HG03342 (cell line): ENCODE results near the gene GRIPAP1.

Experiments used
- ATAC-seq: cut with Tn5 transposase; IDR thresholded peaks from one replicate; pipeline ENCODE4 v1.9.1; 2021; ENCODE audit warnings: mild to moderate bottlenecking, moderate library complexity; ENCODE audit not compliant: unreplicated experiment

GRIPAP1 gene

GRCh38 chrX:48927736-48928382 is 74.2 kb downstream of the GRIPAP1 start:
- no peak for ATAC-seq

- ATAC-seq = no peak
Observed at GRCh38 chrX:48927123-48927522, 74.9 kb downstream of the GRIPAP1 start.

DNA sequence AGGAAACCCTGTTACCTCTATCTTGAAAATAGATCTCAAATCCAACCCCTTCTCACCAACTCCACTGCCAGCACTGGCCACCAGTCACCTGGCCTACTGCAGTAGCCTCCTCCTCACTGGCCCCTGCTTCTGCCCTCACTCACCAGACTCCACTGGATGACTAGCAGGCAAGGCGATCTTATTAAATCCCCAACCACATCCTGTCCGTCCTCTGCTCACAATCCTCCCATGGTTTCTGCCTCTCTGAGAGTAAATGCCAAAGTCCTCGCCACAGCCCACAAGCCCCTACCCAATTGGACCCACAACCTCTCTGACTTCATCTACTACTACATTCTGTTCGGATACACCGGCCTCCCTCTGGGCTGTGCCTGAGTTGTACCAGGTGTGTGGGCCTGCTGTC is 77.8 kb downstream of the GRIPAP1 start:
- ATAC-seq = no peak

DNA sequence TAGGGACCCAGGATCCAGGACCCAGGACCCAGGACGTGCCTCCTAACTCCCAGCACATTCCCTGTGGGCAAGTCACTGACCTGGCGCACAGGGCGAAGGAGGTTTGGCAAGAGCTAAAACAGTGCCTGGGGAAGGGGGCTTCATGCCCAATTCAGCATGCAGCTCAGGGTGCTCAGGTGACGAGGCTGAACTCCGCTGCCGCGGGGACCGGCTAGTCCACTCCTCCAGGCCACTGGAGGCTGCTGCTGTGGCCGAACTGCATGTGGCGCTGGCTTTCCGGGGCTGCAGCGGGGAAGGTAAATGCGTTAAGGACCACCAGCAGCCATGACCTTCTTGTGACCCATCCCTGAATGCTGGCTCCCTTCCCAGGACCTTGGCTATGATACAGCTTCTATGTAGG is 78.3 kb downstream of the GRIPAP1 start:
- no peak for ATAC-seq
